Measurements from ENCODE around the gene SPATA31D4. TPM values are rescaled to one million over a fixed set of nuclear protein-coding genes. Genes with fewer than 3 reads are reported as not detected.

Gene SPATA31D4
- total RNA-seq, 1 donor from 2014 or later = not detected

GRCh38 chr9:81953096-81953495 lies 24.9 kb downstream of the SPATA31D4 start:
- ATAC-seq (no peak), DNase-seq (ENCODE audit: missing footprints) (no peak)
- intact Hi-C loops (cut with DNase I) = no loop called here

DNA sequence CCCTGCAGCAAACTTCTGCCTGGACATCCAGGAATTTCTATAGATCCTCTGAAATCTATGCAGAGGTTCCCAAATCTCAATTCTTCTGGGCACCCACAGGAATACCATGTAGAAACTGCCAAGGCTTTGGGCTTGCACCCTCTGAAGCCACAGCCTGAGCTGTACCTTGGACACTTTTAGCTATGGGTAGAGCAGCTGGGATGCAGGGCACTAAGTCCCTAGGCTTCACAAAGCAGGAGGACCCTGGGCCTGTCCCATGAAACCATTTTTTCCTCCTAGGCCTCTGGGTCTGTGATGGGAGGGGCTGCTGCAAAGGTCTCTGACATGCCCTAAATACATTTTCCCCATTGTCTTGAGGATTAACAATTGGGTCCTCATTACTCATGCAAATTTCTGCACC lies 27.4 kb downstream of the SPATA31D4 start:
- ATAC-seq (no peak), DNase-seq (ENCODE audit: missing footprints) (no peak)
- intact Hi-C loops (cut with DNase I) = no loop called here

GRCh38 chr9:81964218-81965171 lies 36.3 kb downstream of the SPATA31D4 start:
- ATAC-seq = no peak
- no peak for DNase-seq (ENCODE audit: missing footprints)
- intact Hi-C loops (cut with DNase I) = no loop called here

DNA sequence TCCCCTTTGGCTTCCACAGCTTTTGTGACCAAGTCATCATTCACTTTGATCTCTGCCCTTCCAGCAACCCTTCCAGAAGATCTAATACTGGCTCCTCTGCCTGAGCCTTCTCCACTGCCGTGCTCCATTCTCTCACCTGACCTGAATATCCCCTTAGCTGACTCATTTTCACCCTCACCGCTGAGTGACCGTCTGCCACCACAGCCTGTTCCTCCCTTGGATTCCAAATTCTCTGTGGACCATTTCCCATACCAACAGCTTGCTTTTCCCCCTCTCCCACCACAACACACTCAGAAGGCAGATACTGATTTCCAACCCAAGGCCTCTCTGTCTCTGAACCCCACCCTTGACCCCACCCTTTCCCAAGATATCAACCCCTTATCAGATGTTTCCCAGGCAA lies 39.8 kb downstream of the SPATA31D4 start:
- ATAC-seq (no peak), DNase-seq (ENCODE audit: missing footprints) (no peak)
- intact Hi-C loops (cut with DNase I) = no loop called here

DNA sequence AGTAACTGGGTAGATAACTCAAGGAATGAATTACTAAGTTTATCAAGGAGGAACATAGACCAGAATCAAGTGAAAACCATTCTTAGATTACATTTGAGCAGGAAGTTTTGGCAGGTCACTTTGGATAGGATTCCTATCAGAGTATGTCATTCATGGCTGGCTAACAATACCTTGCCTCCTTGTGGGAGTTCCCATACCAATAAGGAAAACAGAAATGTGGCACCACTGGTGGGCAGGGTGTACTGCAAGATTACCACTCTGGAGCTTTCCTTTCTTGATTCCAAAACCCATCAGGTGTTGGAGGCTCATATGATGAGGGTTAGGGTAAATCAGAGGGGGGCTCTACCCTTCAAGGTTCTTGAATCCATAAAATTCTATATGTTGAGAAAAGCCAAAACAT lies 41.7 kb downstream of the SPATA31D4 start:
- no peak for ATAC-seq
- no peak for DNase-seq (ENCODE audit: missing footprints)
- intact Hi-C loops (cut with DNase I) = no loop called here

DNA sequence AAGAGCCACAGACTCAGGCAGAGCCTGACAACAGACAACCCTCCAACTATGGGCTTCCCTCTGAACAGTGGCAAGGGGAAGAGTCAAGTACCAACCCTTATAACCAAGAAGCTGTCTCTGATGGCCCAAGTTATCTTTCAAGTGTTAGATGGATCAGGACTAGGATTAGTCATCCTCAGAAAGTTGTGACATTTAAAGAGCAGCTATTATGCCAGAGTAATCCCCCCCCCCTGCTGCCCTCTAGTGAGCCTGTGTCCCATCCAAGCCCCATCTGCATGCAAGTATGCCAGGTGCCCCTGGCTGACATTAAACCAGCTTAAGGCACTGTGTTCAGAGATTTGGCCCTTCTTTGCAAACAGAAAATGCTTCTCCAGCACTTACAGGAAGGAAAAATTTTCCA lies 43.5 kb downstream of the SPATA31D4 start:
- intact Hi-C loops (cut with DNase I) = no loop called here
- ATAC-seq (no peak), DNase-seq (ENCODE audit: missing footprints) (no peak)

DNA sequence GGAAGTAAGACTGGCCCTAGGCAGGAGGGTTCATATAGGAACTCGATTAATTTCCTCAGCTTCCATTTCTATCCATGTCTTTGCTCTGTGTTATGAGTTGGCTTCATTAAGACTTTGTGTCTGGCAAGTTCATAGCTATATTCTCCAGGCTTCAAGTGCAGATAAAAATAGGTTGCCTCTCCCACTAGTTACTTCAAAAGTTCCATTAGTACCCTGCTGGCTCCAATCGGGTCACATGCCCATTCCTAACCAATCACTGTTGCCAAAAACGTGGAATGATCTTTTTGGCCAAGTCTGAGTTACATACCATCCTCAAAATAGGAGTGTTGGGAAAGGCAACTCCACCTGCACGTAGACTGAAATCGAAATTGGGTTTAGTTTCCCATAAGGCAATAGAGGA lies 46.5 kb downstream of the SPATA31D4 start:
- ATAC-seq = peak; percentile 71
- intact Hi-C loops (cut with DNase I) = no loop called here

GRCh38 chr9:81976351-81976750 lies 48.1 kb downstream of the SPATA31D4 start:
- no peak for ATAC-seq
- DNase-seq (ENCODE audit: missing footprints) = no peak
- intact Hi-C loops (cut with DNase I) = no loop called here

More for the DNA sequence above, 46.5 kb downstream of the SPATA31D4 start:
- DNase-seq (ENCODE audit: missing footprints) = no peak

- DNase-seq (ENCODE audit: missing footprints) (no peak), ATAC-seq (no peak)
- intact Hi-C loops (cut with DNase I) = no loop called here
These were observed 51.0 kb downstream of the SPATA31D4 start for GRCh38 chr9:81979196-81979595.

GRCh38 chr9:81980568-81980967 lies 52.3 kb downstream of the SPATA31D4 start:
- no peak for DNase-seq (ENCODE audit: missing footprints)
- no peak for ATAC-seq
- intact Hi-C loops (cut with DNase I) = no loop called here

DNA sequence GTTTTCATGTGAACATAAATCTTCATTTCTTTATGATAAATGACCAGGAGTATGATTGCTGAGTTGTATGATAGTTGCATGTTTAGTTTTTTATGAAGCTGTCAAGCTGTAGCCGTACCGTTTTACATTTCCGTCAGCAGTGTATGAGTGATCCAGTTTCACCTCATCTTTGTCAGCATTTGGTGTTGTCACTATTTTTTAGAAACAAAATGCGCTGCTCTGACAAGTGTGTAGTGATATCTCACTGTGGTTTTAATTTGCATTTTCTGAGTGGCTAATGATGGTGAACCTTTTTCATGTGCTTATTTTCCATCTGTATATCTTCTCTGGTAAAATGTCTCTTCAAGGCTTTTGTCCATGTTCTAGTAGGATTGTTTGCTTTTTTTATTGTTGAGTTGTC lies 53.7 kb downstream of the SPATA31D4 start:
- no peak for DNase-seq (ENCODE audit: missing footprints)
- no peak for ATAC-seq
- intact Hi-C loops (cut with DNase I) = no loop called here

Other genes with a start within 250 kb of the SPATA31D4 start
- gene TLE1, start 238.9 kb upstream of the SPATA31D4 start, total RNA-seq = 9.8 TPM
- gene SPATA31D3, start 15.1 kb downstream of the SPATA31D4 start, total RNA-seq = not detected
- not detected for gene SPATA31D1, start 60.3 kb downstream of the SPATA31D4 start, total RNA-seq

Measured in Right ventricle myocardium inferior (tissue), 1 donor.